Body of pancreas (tissue), 4 donors: ENCODE measurements around the gene PREP. TPM values are rescaled to one million over a fixed set of nuclear protein-coding genes. Genes with fewer than 3 reads are reported as not detected.

ENCODE experiments used
- ATAC-seq: fragments of 150-250 bp; one replicate; pipeline ENCODE4 v1.9.1; 2016
- DNase-seq, 4 donors: peaks; one replicate each; pipeline ENCODE4 v3.0.0-alpha.2; 2019
- H3K27ac ChIP-seq, 4 donors: fragments of 200-600 bp; sonication (generic); 1 replicate in 3 of 4; 2 replicates in 1 of 4; pipeline versions ENCODE4 v1.5.1 to v1.6.1; 2016 to 2019; ENCODE audit warnings: mild to moderate bottlenecking in 1 of 4, mixed read lengths in 1 of 4, moderate library complexity in 1 of 4
- H3K27me3 ChIP-seq, 2 donors: fragments of 200-600 bp; sonication (generic); one replicate each; pipeline ENCODE4 v1.6.0; 2016; ENCODE audit warnings: mild to moderate bottlenecking in 1 of 2
- H3K36me3 ChIP-seq, 2 donors: fragments of 200-600 bp; sonication (generic); replicated peaks in 1 of 2; 2 replicates each; pipeline ENCODE4 v1.5.1; 2016; ENCODE audit warnings: low read depth in 2 of 2; ENCODE audit not compliant: insufficient read depth in 1 of 2
- H3K4me1 ChIP-seq: fragments of 200-600 bp; sonication (generic); one replicate; pipeline ENCODE4 v1.6.0; 2016
- H3K4me3 ChIP-seq, 2 donors: fragments of 200-600 bp; sonication (generic); 1 replicate in 1 of 2; 2 replicates in 1 of 2; pipeline ENCODE4 v1.5.1; 2016 to 2019
- H3K9me3 ChIP-seq, 3 donors: fragments of 200-600 bp; sonication (generic); 1 replicate in 2 of 3; 2 replicates in 1 of 3; pipeline ENCODE4 v1.5.1; 2016
- POLR2A ChIP-seq, 3 donors: fragments of 450-650 bp; IDR thresholded peaks; one replicate each; pipeline ENCODE4 v1.6.1; 2016; ENCODE audit warnings: antibody characterized with exemption in 3 of 3, mild to moderate bottlenecking in 2 of 3
- WGBS, 2 donors: methylation state at CpG; one replicate each; pipeline ENCODE4 v1.1.5; 2017; 5-methylcytosine and 5-hydroxymethylcytosine counted together
- intact Hi-C: fragments of 100-400 bp; cut with DNase I; formaldehyde crosslinking; loops from one replicate; pipeline ENCODE4 v1.15.1; 2023
- total RNA-seq, 2 donors: library from RNA; depleted of rRNA; stranded (reverse); fragments of >200 nt; gene quantifications; one replicate each; pipeline ENCODE4 v1.1.0, GENCODE V29; 2016
- TF ChIP-seq, protein P1 (sequence below), 7 experiments: fragments of 450-650 bp in 4 of 7; fragments of 200-600 bp in 3 of 7; sonication (generic) in 3 of 7; IDR thresholded peaks; one replicate each; pipeline ENCODE4 v1.5.1; 2016 to 2019; ENCODE audit warnings: antibody characterized with exemption in 7 of 7

PREP gene
- total RNA-seq: 10 to 100 TPM; 10.1 to 21.8 TPM

DNA sequence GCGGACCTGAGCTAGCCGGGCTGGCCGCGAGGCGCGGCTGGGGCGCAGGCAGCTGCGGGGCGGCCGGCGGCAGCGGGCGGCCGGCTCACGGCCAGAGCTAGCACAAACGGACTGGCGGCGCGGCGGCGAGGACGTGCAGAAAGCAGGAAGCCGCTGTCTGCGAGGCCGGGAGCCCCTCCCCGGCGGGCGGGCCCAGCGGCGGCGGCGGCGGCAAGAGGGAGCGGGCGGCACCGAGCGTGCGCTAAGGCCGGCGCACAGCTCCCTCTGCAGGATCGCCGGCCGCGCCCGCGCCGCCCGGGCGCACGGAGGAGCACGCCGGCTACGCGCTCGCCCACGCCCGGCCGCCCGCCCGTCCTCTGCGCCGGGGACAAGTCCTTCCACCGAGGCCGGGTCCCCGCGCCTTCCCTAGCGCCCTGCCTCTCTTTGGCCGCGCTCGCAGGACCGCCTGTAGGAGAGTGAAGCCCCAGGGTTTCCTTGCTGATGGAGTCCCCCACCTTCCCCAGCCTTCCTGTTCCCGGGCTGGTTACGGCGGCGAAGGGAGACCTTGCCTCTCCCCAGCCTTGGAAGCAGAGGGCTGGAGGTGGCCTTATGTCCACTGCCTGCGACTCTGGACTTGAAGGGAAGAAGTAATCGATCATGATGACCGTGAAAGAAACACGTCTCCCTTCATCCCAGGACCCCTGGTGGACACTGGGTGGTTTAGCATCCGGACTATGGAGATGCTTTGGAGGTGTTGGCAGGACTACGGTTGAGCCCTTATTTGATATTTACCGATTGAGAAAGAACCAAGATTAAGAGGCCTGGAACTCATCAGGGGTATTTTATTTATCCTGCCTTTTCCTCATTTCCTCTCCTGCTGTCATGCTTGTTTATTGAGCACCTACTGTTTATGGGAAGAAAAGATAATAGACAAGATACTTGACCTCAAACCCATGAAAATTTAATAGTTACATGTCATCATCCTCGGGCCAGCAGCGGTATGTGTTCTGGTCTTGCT, at the start of gene PREP:
Gene PREP (minus strand): TSS at position 144 of the 997 bp plus-strand sequence. CDS start 191 bp downstream, outside the sequence.
- intact Hi-C loops: loop anchor here (10.0 kb wide), 1 partner anchor 78 kb away; no protein-coding TSS in a partner anchor
- H3K27me3 ChIP-seq: no peaks in the 10 kb centered on the region
- peak within 1 kb of the TSS; percentile 37 to 88 for H3K4me3 ChIP-seq
- peak within 1 kb of the TSS; percentile 18 to 84 (median 76) for H3K27ac ChIP-seq
- H3K36me3 ChIP-seq: no peaks in the 10 kb centered on the region
- H3K4me1 ChIP-seq: peaks cover 36% of the 10 kb centered on the region
- peak; percentile 27 to 67 (median 40) for TF ChIP-seq POLR2A (IDR thresholded peaks at IDR 0.05)
- TF ChIP-seq, protein P1, sequence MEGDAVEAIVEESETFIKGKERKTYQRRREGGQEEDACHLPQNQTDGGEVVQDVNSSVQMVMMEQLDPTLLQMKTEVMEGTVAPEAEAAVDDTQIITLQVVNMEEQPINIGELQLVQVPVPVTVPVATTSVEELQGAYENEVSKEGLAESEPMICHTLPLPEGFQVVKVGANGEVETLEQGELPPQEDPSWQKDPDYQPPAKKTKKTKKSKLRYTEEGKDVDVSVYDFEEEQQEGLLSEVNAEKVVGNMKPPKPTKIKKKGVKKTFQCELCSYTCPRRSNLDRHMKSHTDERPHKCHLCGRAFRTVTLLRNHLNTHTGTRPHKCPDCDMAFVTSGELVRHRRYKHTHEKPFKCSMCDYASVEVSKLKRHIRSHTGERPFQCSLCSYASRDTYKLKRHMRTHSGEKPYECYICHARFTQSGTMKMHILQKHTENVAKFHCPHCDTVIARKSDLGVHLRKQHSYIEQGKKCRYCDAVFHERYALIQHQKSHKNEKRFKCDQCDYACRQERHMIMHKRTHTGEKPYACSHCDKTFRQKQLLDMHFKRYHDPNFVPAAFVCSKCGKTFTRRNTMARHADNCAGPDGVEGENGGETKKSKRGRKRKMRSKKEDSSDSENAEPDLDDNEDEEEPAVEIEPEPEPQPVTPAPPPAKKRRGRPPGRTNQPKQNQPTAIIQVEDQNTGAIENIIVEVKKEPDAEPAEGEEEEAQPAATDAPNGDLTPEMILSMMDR (IDR thresholded peaks at IDR 0.05): peak; percentile 33 to 92 (median 80)
- ATAC-seq: peak; percentile 95
- peak; percentile 85 to 90 (median 87) for DNase-seq
- WGBS, 2 donors: 2 to 10% methylated on average over 13 to 82 of the region's 84 CpGs
- H3K9me3 ChIP-seq: no peaks in the 10 kb centered on the region

DNA sequence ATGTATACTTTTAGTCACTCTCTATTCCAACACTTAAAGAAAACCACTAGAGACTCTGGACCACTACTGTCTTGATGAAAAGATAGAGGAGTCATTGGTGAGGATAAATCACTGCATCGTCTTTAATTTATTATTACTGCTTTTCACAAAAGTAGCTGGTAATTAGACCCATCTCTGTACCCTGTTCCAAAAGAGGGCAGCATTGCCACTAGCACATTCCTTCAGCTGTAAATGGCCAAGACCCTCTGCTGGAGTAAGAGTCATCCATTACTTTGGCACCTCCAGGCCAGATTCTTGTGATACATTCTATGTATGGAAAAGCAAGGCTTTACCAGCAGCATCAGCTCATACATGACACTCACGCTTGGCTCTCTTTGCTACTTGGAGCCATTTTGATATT, 49.5 kb upstream of the PREP start:
- H3K36me3 ChIP-seq: no peaks in the 10 kb centered on the region
- no peaks in the 10 kb centered on the region for H3K9me3 ChIP-seq
- DNase-seq (no peak), ATAC-seq (no peak)
- peaks cover 0 to 5% of the 10 kb centered on the region in 2 donors for H3K27me3 ChIP-seq
- H3K4me1 ChIP-seq: no peaks in the 10 kb centered on the region
- 89 to 98% methylated on average over 2 of the region's 2 CpGs for WGBS, 2 donors
- TF ChIP-seq POLR2A (IDR thresholded peaks at IDR 0.05): no peak
- TF ChIP-seq, protein P1 (IDR thresholded peaks at IDR 0.05): no peak
- no peak overlapping the region for H3K27ac ChIP-seq
- no peak overlapping the region for H3K4me3 ChIP-seq
- intact Hi-C loops: no loop called here

DNA sequence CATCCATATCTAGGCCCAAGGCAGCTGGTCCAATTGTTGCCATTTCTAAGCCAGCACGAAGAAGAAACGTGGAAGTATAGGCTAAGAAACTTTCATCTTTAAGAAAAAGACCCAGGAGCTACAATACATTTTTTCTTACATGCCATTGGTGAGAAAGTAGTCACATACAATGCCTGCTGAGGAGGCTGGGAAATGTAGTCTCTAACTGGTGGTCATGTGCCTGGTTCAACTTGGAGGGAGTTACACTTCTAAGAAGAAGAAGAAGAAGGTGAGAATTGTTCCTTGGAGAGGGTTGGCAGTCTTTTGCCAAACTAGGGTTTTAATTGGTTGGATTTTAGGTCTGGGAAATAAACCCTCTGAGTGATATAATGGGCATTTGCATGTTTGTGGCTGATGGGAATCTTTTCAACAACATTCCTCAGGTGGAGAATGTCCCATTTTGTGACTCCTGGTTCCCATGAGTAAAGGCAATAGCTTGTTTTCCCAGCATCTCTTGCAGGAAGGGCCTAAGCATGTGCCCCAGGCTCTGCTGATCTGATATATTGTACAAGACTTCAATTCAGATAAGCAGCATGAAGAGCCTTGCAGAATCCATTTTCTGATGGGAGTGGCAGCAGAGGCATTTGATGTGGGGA, 47.0 kb upstream of the PREP start:
- intact Hi-C loops: no loop called here
- Histone ChIP-seq H3K27me3 (no peaks in the 10 kb centered on the region), H3K4me3 (no peak overlapping the region), H3K4me1 (no peaks in the 10 kb centered on the region), H3K36me3 (no peaks in the 10 kb centered on the region), H3K9me3 (no peaks in the 10 kb centered on the region), H3K27ac (no peak overlapping the region)
- TF ChIP-seq, protein P1 (IDR thresholded peaks at IDR 0.05): no peak
- TF ChIP-seq POLR2A (IDR thresholded peaks at IDR 0.05): no peak
- 54 to 60% methylated on average over 2 of the region's 2 CpGs for WGBS, 2 donors
- DNase-seq: no peak
- no peak for ATAC-seq

DNA sequence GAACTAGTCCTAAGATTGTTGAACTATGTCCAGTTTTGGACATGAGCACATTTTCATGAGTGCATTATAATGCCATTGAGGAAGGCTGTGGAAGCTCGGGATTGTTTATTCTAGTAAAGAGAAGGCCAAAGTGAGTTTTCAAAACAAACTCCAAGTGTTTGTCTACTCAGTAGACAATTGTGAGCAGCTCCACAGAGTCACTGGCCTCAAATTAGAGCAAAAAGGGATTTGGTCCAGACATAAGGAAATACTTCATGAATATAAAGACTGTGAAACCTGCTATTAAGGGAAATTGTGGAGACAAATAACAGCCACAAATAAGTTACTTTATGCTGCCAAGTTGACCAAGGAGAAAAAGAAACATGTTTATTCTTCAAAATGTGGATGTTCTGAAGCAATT, 42.6 kb upstream of the PREP start:
- Histone ChIP-seq H3K4me1 (no peaks in the 10 kb centered on the region), H3K36me3 (no peaks in the 10 kb centered on the region), H3K4me3 (no peak overlapping the region), H3K27me3 (no peaks in the 10 kb centered on the region), H3K27ac (no peak overlapping the region), H3K9me3 (no peaks in the 10 kb centered on the region)
- TF ChIP-seq, protein P1 (IDR thresholded peaks at IDR 0.05): no peak
- no peak for TF ChIP-seq POLR2A (IDR thresholded peaks at IDR 0.05)
- WGBS, 2 donors: 11 to 45% methylated on average over 1 of the region's 1 CpG
- DNase-seq: no peak
- ATAC-seq: no peak
- intact Hi-C loops: no loop called here
